HAP-1 (cell line): ENCODE measurements around the gene KLF12.

Source experiments
- DNase-seq, 2 experiments: peaks; one replicate each; pipeline ENCODE4 v3.0.0-alpha.2; 2016 to 2020; ENCODE audit warnings: low spot score in 2 of 2
- H3K27me3 ChIP-seq: fragments of 250-450 bp; sonication (Bioruptor Pico); 2 replicates; pipeline ENCODE4 v1.5.1; 2020; ENCODE audit warnings: low read depth, mild to moderate bottlenecking, moderate library complexity
- H3K36me3 ChIP-seq: fragments of 250-450 bp; sonication (Bioruptor Pico); replicated peaks from 2 replicates; pipeline ENCODE4 v1.5.1; 2020; ENCODE audit warnings: mild to moderate bottlenecking
- H3K4me1 ChIP-seq: fragments of 250-450 bp; sonication (Bioruptor Pico); 2 replicates; pipeline ENCODE4 v1.5.1; 2020; ENCODE audit warnings: mild to moderate bottlenecking
- H3K4me3 ChIP-seq: fragments of 250-450 bp; sonication (Bioruptor Pico); 2 replicates; pipeline ENCODE4 v1.5.1; 2020; ENCODE audit warnings: mild to moderate bottlenecking, moderate library complexity
- H3K9me3 ChIP-seq: fragments of 250-450 bp; sonication (Bioruptor Pico); 2 replicates; pipeline ENCODE4 v1.5.1; 2020; ENCODE audit warnings: mild to moderate bottlenecking, moderate library complexity
- in situ Hi-C: fragments of 300-500 bp; cut with MboI; formaldehyde crosslinking; loops from 3 replicates; pipeline ENCODE4 v1.14.3; 2020; ENCODE audit warnings: low sequenced_read_pairs, inconsistent platforms, mixed read lengths

The KLF12 gene

DNA sequence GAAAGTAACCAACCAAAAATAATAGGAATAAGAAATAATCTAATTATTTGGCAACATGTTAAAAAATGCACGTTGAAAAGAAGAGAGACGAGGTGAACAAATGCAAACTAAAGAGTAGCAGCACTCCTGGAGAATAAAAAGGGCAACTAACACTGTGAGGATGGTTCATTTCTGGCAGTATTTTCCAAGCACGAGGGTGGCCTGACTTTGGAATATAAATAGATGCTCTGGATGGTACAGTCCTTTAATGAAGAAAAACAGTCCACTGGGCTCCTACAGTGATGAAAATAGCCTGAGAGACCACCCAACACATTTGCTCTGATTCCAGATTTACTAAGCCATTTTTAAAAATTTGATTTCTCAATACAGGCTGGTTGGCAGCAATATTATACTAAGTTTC lies 17.7 kb upstream of the KLF12 start:
- DNase-seq = no peak
- no peaks in the 10 kb centered on the region for H3K4me1 ChIP-seq
- 0 out of 2 replicates have a peak, but pooled peaks cover 3% of the 10 kb centered on the region for H3K27me3 ChIP-seq
- H3K9me3 ChIP-seq = no peaks in the 10 kb centered on the region
- no peaks in the 10 kb centered on the region for H3K36me3 ChIP-seq
- H3K4me3 ChIP-seq = no peak overlapping the region
- in situ Hi-C loops = no loop called here

DNA sequence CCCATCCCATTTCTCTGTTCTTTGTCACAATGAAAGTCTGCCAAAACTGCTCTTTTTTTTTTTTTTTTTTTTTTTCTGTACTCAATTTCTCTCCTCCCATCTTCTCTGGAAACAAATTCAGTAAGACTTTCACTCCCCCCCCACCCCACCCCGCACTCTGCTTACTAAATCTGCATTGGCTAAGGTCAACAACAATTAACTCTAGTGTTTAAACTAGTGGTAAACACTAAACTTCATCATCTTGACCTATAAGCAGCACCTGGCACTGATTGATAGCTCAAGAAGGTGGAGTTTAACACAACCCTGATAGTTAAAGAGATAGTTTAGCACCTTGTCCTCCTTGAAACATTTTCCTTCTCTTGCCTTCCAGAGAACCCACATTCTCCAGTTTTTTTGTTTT lies 14.1 kb upstream of the KLF12 start:
- H3K27me3 ChIP-seq = no peaks in the 10 kb centered on the region
- H3K4me3 ChIP-seq = no peak overlapping the region
- no peak for DNase-seq
- no peaks in the 10 kb centered on the region for H3K4me1 ChIP-seq
- no peaks in the 10 kb centered on the region for H3K9me3 ChIP-seq
- H3K36me3 ChIP-seq = no peaks in the 10 kb centered on the region
- in situ Hi-C loops = no loop called here

DNA sequence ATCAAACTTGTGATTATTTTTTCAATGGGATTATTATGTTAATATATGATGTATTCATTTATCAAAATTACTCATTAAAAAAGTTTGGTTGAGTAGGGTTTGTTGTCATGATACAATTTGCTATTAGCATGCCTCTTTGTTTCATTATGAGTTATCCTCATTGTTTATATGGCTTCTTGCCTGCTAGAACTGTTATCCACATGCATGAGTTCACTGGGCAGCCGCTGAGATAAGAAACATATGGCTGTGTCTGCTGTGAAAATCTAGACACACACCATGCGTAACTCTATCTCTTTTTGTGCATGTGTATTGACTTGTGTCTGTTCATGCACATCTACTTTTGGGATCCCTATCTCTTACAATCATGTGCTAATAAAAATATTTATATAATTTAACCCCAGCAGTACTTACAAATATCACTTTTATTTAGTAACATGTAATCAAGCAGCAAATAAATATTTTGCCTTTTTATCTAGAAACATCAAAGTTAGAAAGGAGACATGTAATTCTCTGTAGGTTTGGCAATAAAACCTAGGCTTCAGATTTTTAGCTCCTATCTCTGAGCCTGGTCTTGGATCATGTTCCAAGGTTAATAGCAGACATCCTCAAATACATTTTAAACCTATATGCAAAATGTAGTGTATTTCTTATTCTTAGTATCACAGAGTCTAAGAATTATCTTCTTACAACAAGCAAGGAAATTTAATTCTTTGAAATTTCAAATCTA lies 11.2 kb upstream of the KLF12 start:
- Histone ChIP-seq H3K4me3 (no peak overlapping the region), H3K36me3 (no peaks in the 10 kb centered on the region), H3K27me3 (no peaks in the 10 kb centered on the region), H3K4me1 (no peaks in the 10 kb centered on the region), H3K9me3 (no peaks in the 10 kb centered on the region)
- in situ Hi-C loops = no loop called here
- no peak for DNase-seq

DNA sequence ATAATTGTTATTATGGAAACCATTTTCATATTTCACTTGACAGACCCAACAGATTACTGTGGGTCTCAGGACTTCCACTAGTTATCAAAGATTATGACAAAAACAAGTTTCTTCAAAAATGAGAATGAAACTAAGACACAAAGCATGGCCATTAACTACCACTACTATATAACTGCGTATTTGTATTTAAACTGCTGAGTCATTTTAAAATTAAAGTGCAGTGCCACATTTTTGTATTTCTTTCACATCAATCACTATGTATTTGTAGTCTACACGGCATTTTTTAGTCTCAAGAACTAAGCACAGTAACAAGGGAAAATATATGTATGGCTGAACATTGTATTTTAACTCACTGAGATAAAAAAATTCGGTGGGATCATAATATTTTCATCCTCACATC lies 10.1 kb upstream of the KLF12 start:
- Histone ChIP-seq H3K4me3 (no peak overlapping the region), H3K36me3 (no peaks in the 10 kb centered on the region), H3K9me3 (no peaks in the 10 kb centered on the region), H3K4me1 (no peaks in the 10 kb centered on the region), H3K27me3 (no peaks in the 10 kb centered on the region)
- in situ Hi-C loops = no loop called here
- DNase-seq = no peak

GRCh38 chr13:74142257-74142656 lies 8.1 kb upstream of the KLF12 start:
- DNase-seq = no peak
- H3K4me1 ChIP-seq = no peaks in the 10 kb centered on the region
- no peaks in the 10 kb centered on the region for H3K36me3 ChIP-seq
- H3K9me3 ChIP-seq = no peaks in the 10 kb centered on the region
- H3K4me3 ChIP-seq = no peak overlapping the region
- in situ Hi-C loops = no loop called here
- H3K27me3 ChIP-seq = no peaks in the 10 kb centered on the region

DNA sequence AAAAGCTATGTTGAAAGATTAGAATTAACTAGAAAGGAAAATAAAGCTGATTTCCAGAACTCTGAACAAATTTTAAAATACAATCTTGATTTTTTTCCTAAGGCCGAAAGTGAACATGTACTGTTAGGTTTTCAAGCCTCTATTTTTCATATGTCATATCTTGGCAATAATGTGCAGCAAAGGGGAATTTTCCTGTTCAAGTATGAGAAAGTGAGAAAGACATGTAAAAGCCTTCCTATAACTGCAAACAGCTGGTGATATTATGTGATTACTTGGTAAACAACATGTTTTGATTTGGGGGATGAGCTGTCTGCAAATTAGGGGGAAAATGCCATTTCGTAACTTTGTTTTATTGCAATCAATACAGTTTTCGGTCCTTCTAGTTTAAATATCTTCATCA lies 4.0 kb upstream of the KLF12 start:
- Histone ChIP-seq H3K4me1 (peaks cover 6% of the 10 kb centered on the region; the same call in 1 of the 2 replicates), H3K9me3 (no peaks in the 10 kb centered on the region), H3K27me3 (no peaks in the 10 kb centered on the region), H3K36me3 (no peaks in the 10 kb centered on the region), H3K4me3 (no peak overlapping the region)
- in situ Hi-C loops = no loop called here
- DNase-seq = no peak

DNA sequence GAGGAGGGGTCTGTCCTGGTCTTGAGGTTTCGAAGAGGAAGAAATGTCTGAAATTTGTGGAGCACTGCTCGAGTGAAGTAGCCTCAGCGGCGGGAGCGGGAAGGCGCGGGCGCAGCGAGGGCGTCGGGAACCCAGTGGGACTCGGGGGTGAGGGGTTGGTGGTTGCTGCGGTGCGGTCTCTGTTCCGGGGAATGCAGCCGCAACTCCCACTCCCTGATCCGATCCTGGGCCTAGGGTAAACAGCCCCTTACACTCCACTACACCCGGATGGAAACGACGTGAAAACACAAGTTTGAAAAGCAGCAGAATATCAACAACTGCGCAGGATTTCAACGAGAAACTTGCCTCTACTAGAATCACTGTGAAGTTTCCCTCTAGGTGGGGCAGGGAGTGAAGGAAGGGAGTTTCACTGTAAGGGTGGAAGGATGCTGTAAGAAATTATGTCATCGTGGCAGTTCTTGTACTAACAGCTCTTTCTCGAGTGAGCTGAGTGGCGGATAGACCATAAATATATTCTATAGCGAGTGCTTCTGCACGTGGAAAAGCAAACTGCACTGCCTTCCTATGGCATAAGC lies 2.0 kb upstream of the KLF12 start:
- Histone ChIP-seq H3K27me3 (no peaks in the 10 kb centered on the region), H3K9me3 (no peaks in the 10 kb centered on the region), H3K4me1 (peaks cover 11% of the 10 kb centered on the region), H3K36me3 (no peaks in the 10 kb centered on the region), H3K4me3 (peak overlapping the region; percentile 76)
- in situ Hi-C loops = no loop called here
- peak in 1 of 2 experiments; percentile 44 for DNase-seq

- Histone ChIP-seq H3K27me3 (no peaks in the 10 kb centered on the region), H3K9me3 (no peaks in the 10 kb centered on the region), H3K36me3 (no peaks in the 10 kb centered on the region), H3K4me1 (peaks cover 11% of the 10 kb centered on the region), H3K4me3 (peak overlapping the region; percentile 76)
- in situ Hi-C loops = no loop called here
- DNase-seq = peak; percentile 54 to 82
Observed at GRCh38 chr13:74135326-74136083, 1.3 kb upstream of the KLF12 start.

DNA sequence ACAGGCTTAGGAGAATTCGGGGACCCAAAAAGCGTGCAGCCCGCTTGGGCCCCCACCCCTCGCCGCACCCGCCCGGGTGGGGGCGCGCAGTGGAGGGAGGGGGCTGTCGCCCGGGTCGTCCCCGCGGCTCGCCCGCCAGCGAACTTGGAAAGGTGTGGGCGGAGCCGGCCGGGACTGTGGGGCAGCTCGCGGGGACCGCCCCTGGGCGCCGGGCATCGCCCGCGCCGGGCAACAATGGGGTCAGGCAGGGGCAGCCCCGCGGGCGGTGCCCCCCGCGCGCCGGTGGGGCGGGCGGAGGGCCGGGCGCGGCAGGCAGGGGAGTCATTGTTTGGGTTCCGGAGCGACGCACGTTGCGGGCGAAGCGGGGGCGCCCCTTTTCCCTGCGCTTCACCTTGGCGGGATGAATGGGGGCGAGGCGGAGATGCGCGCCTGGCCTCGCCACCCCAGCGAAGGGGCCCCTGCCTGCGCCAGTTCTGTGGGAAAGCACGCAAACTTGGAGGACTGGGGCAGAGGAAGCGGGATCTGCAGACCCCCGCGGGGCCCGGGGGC lies 647 bp upstream of the KLF12 start:
- in situ Hi-C loops = no loop called here
- Histone ChIP-seq H3K4me1 (peaks cover 14% of the 10 kb centered on the region), H3K9me3 (no peaks in the 10 kb centered on the region), H3K27me3 (no peaks in the 10 kb centered on the region), H3K36me3 (no peaks in the 10 kb centered on the region), H3K4me3 (peak overlapping the region; percentile 76)
- peak; percentile 22 to 77 for DNase-seq

- peak; percentile 68 to 90 for DNase-seq
- Histone ChIP-seq H3K9me3 (no peaks in the 10 kb centered on the region), H3K4me3 (peak overlapping the region; percentile 76), H3K36me3 (no peaks in the 10 kb centered on the region), H3K27me3 (no peaks in the 10 kb centered on the region), H3K4me1 (peaks cover 21% of the 10 kb centered on the region)
- in situ Hi-C loops = no loop called here
Observed at GRCh38 chr13:74133657-74134201, 475 bp downstream of the KLF12 start.

DNA sequence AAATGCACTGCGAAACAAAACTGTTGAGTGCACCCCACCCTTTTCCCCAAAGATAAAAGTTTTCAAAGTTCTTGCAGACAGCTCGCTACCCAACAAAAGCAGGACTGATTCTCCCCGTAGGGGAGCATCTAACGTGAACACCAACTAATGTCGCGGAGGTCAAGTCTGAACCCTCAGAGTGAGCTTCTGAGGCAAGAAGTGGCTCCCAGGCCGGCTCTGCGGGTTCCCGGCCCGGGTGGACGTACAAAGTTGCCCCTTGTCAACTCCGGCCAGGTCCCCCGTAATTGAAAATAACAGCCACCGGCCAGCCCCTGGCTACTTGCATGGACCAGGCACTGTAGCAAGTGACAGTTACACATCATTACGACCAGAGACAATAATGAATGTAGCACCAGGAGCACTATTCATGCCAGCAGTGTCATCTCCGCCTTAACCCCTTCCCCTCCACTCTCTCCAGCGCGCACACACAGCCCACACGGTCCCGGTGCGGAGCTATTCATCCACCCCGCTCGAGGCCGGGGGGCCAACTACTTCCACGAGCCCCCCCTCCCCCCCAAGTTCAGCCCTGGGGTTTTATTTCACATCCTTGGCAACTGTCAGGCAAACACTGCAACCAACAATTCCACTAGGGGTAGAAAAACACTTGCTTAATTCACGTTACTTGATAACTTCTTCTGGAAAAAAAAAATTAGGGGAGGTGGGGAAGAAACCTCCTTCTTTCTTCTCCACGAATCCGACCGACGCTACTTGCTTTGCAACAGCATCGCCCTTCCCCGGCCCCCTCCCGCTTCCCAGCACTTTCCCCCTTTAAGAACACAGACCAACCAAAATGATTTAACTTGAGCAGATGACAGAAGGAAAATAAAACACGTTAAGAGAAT lies 1.2 kb downstream of the KLF12 start:
- in situ Hi-C loops = no loop called here
- Histone ChIP-seq H3K4me3 (peak overlapping the region; percentile 76), H3K4me1 (peaks cover 27% of the 10 kb centered on the region), H3K9me3 (no peaks in the 10 kb centered on the region), H3K27me3 (no peaks in the 10 kb centered on the region), H3K36me3 (no peaks in the 10 kb centered on the region)
- DNase-seq = peak; percentile 21 to 52

DNA sequence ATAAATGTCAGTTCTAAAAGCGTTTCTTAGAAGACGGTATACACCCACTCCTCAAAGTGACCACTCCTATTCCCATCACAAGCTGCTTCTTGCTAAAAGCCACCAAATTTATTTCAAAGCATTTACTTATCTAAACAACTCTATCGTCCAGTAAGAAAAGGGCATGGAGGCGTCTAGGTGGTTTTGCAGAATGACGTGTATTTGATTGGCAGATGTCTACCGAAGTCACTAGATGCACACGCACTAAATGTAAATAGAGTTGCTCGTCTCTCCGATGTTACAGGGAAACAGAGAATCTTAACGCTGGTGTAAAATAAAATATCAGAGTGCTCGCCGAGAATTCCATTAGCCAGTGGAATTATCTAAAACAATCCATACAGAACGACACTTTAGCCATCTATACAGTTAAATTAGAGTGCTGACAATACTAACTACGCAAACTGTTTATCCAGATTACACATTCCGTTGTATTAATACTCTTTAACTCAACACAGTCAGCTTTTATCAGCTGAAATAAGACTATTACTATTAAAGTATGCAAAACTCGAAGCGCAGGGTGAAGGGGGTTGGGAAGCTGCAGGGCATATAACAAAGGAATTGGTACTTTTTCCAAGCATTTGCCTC lies 1.9 kb downstream of the KLF12 start:
- Histone ChIP-seq H3K4me3 (peak overlapping the region; percentile 76), H3K36me3 (no peaks in the 10 kb centered on the region), H3K4me1 (peaks cover 28% of the 10 kb centered on the region), H3K9me3 (no peaks in the 10 kb centered on the region), H3K27me3 (no peaks in the 10 kb centered on the region)
- DNase-seq = peak; percentile 20 to 47
- in situ Hi-C loops = no loop called here

DNA sequence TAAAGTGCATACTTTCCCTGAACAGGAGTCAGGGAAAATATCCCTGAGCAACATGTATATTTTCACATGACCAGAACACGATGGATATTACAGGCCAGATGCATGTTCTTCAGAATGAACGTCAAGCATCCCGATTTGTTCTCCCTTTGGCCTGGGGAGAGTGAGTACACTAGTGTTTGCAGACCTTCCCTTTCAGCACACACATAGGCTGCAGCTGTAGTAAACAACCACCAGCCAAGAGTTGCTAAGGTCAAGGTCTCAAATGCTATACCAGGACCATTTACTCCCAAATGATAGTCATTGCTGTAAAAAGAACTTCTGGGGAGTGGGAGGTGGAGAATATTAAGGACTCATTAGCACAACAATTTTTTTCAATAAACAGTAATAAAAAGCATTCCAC lies 3.0 kb downstream of the KLF12 start:
- no peak for DNase-seq
- H3K4me3 ChIP-seq = no peak overlapping the region
- in situ Hi-C loops = no loop called here
- H3K9me3 ChIP-seq = no peaks in the 10 kb centered on the region
- peaks cover 26% of the 10 kb centered on the region for H3K4me1 ChIP-seq
- H3K27me3 ChIP-seq = no peaks in the 10 kb centered on the region
- H3K36me3 ChIP-seq = no peaks in the 10 kb centered on the region
